HCT116 (cell line): Measurements from ENCODE around the gene SON.

Source experiments
- EGR1 ChIP-seq: IDR thresholded peaks from 2 replicates; pipeline ENCODE4 v1.6.1; 2012; ENCODE audit warnings: low read depth
- EZH2 ChIP-seq: fragments of 200-600 bp; sonication (generic); IDR thresholded peaks from 2 replicates; pipeline ENCODE4 v1.6.1; 2017; ENCODE audit warnings: antibody characterized with exemption, mixed run types
- FOSL1 ChIP-seq: IDR thresholded peaks from 2 replicates; pipeline ENCODE4 v1.6.1; 2012; ENCODE audit warnings: low read depth
- POLR2A ChIP-seq: IDR thresholded peaks from 2 replicates; pipeline ENCODE4 v1.7.0; 2011; ENCODE audit warnings: borderline replicate concordance; ENCODE audit not compliant: insufficient read depth, insufficient read length; ENCODE audit errors: extremely low read depth
- POLR2AphosphoS5 ChIP-seq: IDR thresholded peaks from 2 replicates; pipeline ENCODE4 v1.6.1; 2011; ENCODE audit warnings: mild to moderate bottlenecking, low read depth, low read length, moderate library complexity
- RAD21 ChIP-seq: IDR thresholded peaks from 2 replicates; pipeline ENCODE4 v1.6.1; 2012; ENCODE audit warnings: low read depth, mild to moderate bottlenecking
- YY1 ChIP-seq: IDR thresholded peaks from 2 replicates; pipeline ENCODE4 v1.6.1; 2011; ENCODE audit warnings: low read length, low read depth, moderate library complexity, mild to moderate bottlenecking; ENCODE audit not compliant: insufficient replicate concordance; ENCODE audit errors: extremely low read depth
- TF ChIP-seq, protein P1 (sequence below), 3 experiments: fragments of 200-600 bp in 1 of 3; sonication (generic) in 1 of 3; IDR thresholded peaks in 2 of 3; conservative IDR thresholded peaks in 1 of 3; 2 replicates each; pipeline ENCODE4 v1.5.1; 2012 to 2017; ENCODE audit warnings: low read depth in 2 of 3, low read length in 2 of 3, antibody characterized with exemption in 1 of 3, borderline replicate concordance in 1 of 3, control low read depth in 1 of 3, mild to moderate bottlenecking in 1 of 3, mixed read lengths in 1 of 3, mixed run types in 1 of 3, moderate library complexity in 1 of 3; ENCODE audit not compliant: insufficient read depth in 1 of 3
- TF ChIP-seq, protein P2 (sequence below): IDR thresholded peaks from 2 replicates; pipeline ENCODE4 v1.6.1; 2011; ENCODE audit warnings: mild to moderate bottlenecking, low read length, moderate library complexity; ENCODE audit not compliant: insufficient replicate concordance; ENCODE audit errors: extremely low read depth
- TF ChIP-seq, protein P3 (sequence below): IDR thresholded peaks from 2 replicates; pipeline ENCODE4 v1.6.1; 2012; ENCODE audit warnings: low read depth
- TF ChIP-seq, protein P4 (sequence below): IDR thresholded peaks from 2 replicates; pipeline ENCODE4 v1.6.1; 2012

DNA sequence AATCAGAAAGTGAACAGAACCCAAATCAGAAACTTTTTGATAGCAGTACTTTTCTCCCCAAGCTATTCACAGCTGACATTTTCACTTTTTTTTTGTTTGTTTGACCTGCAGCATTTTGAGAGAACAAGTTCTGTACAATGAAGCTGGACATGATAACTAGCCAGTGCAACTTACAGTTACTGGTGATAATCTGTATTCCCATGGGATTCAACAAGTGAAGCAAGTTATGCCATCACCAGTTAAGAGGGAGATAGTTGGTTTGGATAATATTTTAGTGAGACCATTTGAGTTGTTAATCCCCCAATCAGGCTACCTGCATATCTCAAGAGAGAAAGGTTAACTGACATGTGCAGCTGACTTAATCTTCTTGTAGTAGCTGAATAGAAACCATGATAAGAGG, 18.1 kb downstream of the SON start:
- TF ChIP-seq, protein P1, sequence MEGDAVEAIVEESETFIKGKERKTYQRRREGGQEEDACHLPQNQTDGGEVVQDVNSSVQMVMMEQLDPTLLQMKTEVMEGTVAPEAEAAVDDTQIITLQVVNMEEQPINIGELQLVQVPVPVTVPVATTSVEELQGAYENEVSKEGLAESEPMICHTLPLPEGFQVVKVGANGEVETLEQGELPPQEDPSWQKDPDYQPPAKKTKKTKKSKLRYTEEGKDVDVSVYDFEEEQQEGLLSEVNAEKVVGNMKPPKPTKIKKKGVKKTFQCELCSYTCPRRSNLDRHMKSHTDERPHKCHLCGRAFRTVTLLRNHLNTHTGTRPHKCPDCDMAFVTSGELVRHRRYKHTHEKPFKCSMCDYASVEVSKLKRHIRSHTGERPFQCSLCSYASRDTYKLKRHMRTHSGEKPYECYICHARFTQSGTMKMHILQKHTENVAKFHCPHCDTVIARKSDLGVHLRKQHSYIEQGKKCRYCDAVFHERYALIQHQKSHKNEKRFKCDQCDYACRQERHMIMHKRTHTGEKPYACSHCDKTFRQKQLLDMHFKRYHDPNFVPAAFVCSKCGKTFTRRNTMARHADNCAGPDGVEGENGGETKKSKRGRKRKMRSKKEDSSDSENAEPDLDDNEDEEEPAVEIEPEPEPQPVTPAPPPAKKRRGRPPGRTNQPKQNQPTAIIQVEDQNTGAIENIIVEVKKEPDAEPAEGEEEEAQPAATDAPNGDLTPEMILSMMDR (IDR thresholded peaks at IDR 0.05 in 2 of 3, conservative IDR thresholded peaks at IDR 0.05 in 1 of 3; ENCODE audit: borderline replicate concordance in 1 of 3, insufficient read depth in 1 of 3, low read depth in 2 of 3, low read length in 2 of 3) = no peak
- TF ChIP-seq, protein P2, sequence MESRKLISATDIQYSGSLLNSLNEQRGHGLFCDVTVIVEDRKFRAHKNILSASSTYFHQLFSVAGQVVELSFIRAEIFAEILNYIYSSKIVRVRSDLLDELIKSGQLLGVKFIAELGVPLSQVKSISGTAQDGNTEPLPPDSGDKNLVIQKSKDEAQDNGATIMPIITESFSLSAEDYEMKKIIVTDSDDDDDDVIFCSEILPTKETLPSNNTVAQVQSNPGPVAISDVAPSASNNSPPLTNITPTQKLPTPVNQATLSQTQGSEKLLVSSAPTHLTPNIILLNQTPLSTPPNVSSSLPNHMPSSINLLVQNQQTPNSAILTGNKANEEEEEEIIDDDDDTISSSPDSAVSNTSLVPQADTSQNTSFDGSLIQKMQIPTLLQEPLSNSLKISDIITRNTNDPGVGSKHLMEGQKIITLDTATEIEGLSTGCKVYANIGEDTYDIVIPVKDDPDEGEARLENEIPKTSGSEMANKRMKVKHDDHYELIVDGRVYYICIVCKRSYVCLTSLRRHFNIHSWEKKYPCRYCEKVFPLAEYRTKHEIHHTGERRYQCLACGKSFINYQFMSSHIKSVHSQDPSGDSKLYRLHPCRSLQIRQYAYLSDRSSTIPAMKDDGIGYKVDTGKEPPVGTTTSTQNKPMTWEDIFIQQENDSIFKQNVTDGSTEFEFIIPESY = no peak
- TF ChIP-seq, protein P3, sequence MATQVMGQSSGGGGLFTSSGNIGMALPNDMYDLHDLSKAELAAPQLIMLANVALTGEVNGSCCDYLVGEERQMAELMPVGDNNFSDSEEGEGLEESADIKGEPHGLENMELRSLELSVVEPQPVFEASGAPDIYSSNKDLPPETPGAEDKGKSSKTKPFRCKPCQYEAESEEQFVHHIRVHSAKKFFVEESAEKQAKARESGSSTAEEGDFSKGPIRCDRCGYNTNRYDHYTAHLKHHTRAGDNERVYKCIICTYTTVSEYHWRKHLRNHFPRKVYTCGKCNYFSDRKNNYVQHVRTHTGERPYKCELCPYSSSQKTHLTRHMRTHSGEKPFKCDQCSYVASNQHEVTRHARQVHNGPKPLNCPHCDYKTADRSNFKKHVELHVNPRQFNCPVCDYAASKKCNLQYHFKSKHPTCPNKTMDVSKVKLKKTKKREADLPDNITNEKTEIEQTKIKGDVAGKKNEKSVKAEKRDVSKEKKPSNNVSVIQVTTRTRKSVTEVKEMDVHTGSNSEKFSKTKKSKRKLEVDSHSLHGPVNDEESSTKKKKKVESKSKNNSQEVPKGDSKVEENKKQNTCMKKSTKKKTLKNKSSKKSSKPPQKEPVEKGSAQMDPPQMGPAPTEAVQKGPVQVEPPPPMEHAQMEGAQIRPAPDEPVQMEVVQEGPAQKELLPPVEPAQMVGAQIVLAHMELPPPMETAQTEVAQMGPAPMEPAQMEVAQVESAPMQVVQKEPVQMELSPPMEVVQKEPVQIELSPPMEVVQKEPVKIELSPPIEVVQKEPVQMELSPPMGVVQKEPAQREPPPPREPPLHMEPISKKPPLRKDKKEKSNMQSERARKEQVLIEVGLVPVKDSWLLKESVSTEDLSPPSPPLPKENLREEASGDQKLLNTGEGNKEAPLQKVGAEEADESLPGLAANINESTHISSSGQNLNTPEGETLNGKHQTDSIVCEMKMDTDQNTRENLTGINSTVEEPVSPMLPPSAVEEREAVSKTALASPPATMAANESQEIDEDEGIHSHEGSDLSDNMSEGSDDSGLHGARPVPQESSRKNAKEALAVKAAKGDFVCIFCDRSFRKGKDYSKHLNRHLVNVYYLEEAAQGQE = no peak
- TF ChIP-seq EGR1 (no peak), YY1 (no peak), POLR2A (no peak), POLR2AphosphoS5 (no peak), EZH2 (no peak), RAD21 (no peak), FOSL1 (no peak)
- TF ChIP-seq, protein P4, sequence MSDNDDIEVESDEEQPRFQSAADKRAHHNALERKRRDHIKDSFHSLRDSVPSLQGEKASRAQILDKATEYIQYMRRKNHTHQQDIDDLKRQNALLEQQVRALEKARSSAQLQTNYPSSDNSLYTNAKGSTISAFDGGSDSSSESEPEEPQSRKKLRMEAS = no peak
